ENCODE data around the gene KLHL24. TPM values are rescaled to one million over a fixed set of nuclear protein-coding genes. Genes with fewer than 3 reads are reported as not detected.
"Not testable (repeated sequence)": the region's sequence is repeated elsewhere in the genome, so short reads cannot be mapped to it uniquely, and the experiment has no call there.

The KLHL24 gene
- total RNA-seq, 1 experiment from 2014 or later, result 59.1 TPM

DNA sequence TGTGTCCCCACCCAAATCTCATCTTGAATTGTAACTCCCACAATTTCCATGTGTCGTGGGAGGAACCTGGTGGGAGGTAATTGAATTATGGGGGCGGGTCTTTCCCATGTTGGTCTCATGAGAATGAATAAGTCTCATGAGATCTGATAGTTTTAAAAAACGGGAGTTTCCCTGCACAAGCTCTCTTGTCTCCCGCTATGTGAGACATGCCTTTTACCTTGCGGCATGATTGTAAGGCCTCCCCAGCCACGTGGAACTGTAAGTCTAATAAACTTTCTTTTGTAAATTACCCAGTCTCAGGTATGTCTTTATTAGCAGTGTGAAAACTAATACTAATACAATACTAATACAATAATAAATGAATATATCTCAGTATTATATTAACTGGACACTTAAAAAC, 52.3 kb downstream of the KLHL24 start:
- Histone ChIP-seq H3K27me3 (ENCODE audit: insufficient read depth, low read depth) (no peaks in the 10 kb centered on the region), H3K4me1 (replicated peaks; ENCODE audit: insufficient read depth) (peaks cover 11% of the 10 kb centered on the region), H3K4me3 (no peak overlapping the region), H3K9me3 (ENCODE audit: insufficient read depth, low read depth) (no peaks in the 10 kb centered on the region), H3K36me3 (ENCODE audit: low read depth) (no peaks in the 10 kb centered on the region), H4K20me1 (ENCODE audit: insufficient read depth) (no peaks in the 10 kb centered on the region), H2AFZ (no peak overlapping the region), H3K4me2 (no peak overlapping the region), H3K9me2 (ENCODE audit: insufficient read depth) (no peaks in the 10 kb centered on the region), H3K79me2 (ENCODE audit: low read depth) (no peaks in the 10 kb centered on the region), H3F3A (ENCODE audit: insufficient read depth, low read depth) (no peaks in the 10 kb centered on the region), H3K27ac (no peak overlapping the region)
- no peak for DNase-seq
- TF ChIP-seq, protein P1, sequence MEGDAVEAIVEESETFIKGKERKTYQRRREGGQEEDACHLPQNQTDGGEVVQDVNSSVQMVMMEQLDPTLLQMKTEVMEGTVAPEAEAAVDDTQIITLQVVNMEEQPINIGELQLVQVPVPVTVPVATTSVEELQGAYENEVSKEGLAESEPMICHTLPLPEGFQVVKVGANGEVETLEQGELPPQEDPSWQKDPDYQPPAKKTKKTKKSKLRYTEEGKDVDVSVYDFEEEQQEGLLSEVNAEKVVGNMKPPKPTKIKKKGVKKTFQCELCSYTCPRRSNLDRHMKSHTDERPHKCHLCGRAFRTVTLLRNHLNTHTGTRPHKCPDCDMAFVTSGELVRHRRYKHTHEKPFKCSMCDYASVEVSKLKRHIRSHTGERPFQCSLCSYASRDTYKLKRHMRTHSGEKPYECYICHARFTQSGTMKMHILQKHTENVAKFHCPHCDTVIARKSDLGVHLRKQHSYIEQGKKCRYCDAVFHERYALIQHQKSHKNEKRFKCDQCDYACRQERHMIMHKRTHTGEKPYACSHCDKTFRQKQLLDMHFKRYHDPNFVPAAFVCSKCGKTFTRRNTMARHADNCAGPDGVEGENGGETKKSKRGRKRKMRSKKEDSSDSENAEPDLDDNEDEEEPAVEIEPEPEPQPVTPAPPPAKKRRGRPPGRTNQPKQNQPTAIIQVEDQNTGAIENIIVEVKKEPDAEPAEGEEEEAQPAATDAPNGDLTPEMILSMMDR (conservative IDR thresholded peaks at IDR 0.05), result no peak
- no peak for TF ChIP-seq EZH2 (IDR thresholded peaks at IDR 0.05; ENCODE audit: low read depth)
- intact Hi-C loops (cut with micrococcal nuclease; ENCODE audit: unreplicated experiment), result no loop called here
- POLR2A ChIA-PET (ENCODE audit: unreplicated experiment), result interaction anchor here (0.6 kb wide), 1 partner anchor 172 kb away, joined by 3 read pairs; no protein-coding TSS in a partner anchor
- no TSS peak for BruUV-seq (replicated peaks)
- CTCF ChIA-PET, result interaction anchor here (0.5 kb wide), 1 partner anchor 503 kb away, joined by 3 read pairs; no protein-coding TSS in a partner anchor

DNA sequence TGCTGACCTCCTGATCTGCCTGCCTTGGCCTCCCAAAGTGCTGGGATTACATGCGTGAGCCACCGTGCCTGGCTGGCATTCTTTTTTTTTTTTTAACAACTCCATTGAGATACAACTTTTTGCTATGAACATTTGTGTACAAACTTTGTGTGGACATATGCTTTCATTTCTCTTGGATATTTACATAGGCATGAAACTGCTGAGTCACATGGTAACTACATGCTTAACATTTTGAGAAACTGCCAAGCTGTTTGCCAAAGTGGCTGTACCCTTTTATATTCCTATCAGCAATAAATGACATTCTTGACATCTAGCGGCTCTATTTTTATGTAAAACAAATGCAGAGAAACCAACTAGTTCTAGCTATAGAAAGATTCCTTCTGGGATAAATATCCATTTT, 53.5 kb downstream of the KLHL24 start:
- POLR2A ChIA-PET (ENCODE audit: unreplicated experiment), result no interaction called here
- intact Hi-C loops (cut with micrococcal nuclease; ENCODE audit: unreplicated experiment), result no loop called here
- H3K9me3 ChIP-seq (ENCODE audit: insufficient read depth, low read depth), result no peaks in the 10 kb centered on the region
- H3K9me2 ChIP-seq (ENCODE audit: insufficient read depth), result no peaks in the 10 kb centered on the region
- peaks cover 4% of the 10 kb centered on the region; the same call in 1 of the 2 replicates for H3F3A ChIP-seq (ENCODE audit: insufficient read depth, low read depth)
- no peaks in the 10 kb centered on the region for H4K20me1 ChIP-seq (ENCODE audit: insufficient read depth)
- DNase-seq, result no peak
- peaks cover 14% of the 10 kb centered on the region for H3K4me1 ChIP-seq (replicated peaks; ENCODE audit: insufficient read depth)
- no peaks in the 10 kb centered on the region for H3K79me2 ChIP-seq (ENCODE audit: low read depth)
- no peak overlapping the region for H3K4me2 ChIP-seq
- no peak overlapping the region for H3K4me3 ChIP-seq
- no peaks in the 10 kb centered on the region for H3K36me3 ChIP-seq (ENCODE audit: low read depth)
- TF ChIP-seq, protein P1 (conservative IDR thresholded peaks at IDR 0.05), result no peak
- no peak for TF ChIP-seq EZH2 (IDR thresholded peaks at IDR 0.05; ENCODE audit: low read depth)
- BruUV-seq (replicated peaks), result no TSS peak
- H2AFZ ChIP-seq, result no peak overlapping the region
- H3K27ac ChIP-seq, result no peak overlapping the region
- CTCF ChIA-PET, result no interaction called here
- no peaks in the 10 kb centered on the region for H3K27me3 ChIP-seq (ENCODE audit: insufficient read depth, low read depth)

DNA sequence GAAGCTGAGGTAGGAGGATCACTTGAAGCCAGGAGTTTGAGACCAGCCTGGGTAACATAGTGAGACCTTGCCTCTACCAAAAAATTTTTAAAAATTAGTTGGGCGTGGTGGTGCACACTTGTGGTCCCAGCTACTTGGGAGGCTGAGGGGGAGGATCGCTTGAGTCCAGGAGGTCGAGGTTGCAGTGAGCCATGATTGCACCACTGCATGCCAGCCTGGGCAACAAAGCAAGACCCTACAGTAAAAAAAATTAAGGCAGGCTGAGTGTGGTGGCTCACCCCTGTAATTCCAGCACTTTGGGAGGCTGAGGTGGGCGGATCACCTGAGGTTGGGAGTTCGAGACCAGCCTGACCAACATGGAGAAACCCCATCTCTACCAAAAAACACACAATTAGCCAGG, 54.2 kb downstream of the KLHL24 start:
- H3K4me3 ChIP-seq; H3K9me2 ChIP-seq (ENCODE audit: insufficient read depth); H3K9me3 ChIP-seq (ENCODE audit: insufficient read depth, low read depth); H3K27ac ChIP-seq; DNase-seq; CTCF ChIA-PET; H3K79me2 ChIP-seq (ENCODE audit: low read depth); H3K36me3 ChIP-seq (ENCODE audit: low read depth); BruUV-seq (replicated peaks); H4K20me1 ChIP-seq (ENCODE audit: insufficient read depth); POLR2A ChIA-PET (ENCODE audit: unreplicated experiment); H3K4me2 ChIP-seq; H3K27me3 ChIP-seq (ENCODE audit: insufficient read depth, low read depth); intact Hi-C loops (cut with micrococcal nuclease; ENCODE audit: unreplicated experiment); H3F3A ChIP-seq (ENCODE audit: insufficient read depth, low read depth); H2AFZ ChIP-seq: not testable (repeated sequence)
- peaks cover 14% of the 10 kb centered on the region for H3K4me1 ChIP-seq (replicated peaks; ENCODE audit: insufficient read depth)

DNA sequence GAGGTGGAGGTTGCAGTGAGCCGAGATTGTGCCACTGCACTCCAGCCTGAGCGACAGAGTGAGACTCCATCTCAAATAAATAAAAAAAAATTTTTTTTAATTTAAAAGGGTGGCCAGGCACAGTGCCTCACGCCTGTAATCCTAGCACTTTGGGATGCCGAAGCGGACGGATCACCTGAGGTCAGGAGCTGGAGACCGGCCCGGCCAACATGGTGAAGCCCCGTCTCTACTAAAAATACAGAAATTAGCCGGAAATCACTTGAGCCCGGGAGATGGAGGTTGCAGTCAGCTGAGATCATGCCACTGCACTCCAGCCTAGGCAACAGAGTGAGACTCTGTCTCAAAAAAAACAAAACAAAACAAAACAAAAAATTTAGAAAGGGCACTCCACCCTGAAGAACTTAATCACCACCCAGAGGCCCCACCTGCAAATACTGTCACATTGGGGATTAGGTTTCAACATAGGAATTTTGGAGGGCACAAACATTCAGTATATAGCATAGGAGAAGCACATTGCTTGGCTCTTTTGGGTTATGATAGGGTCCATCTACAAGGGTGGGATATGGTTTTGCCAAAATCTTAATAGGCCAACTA, 55.1 kb downstream of the KLHL24 start:
- H2AFZ ChIP-seq, result no peak overlapping the region
- TF ChIP-seq, protein P1 (conservative IDR thresholded peaks at IDR 0.05), result no peak
- TF ChIP-seq EZH2 (IDR thresholded peaks at IDR 0.05; ENCODE audit: low read depth), result no peak
- H3K4me3 ChIP-seq, result no peak overlapping the region
- no peak for DNase-seq
- no peaks in the 10 kb centered on the region for H3K36me3 ChIP-seq (ENCODE audit: low read depth)
- peaks cover 4% of the 10 kb centered on the region; the same call in 1 of the 2 replicates for H3F3A ChIP-seq (ENCODE audit: insufficient read depth, low read depth)
- H3K9me3 ChIP-seq (ENCODE audit: insufficient read depth, low read depth), result no peaks in the 10 kb centered on the region
- CTCF ChIA-PET, result no interaction called here
- intact Hi-C loops (cut with micrococcal nuclease; ENCODE audit: unreplicated experiment), result no loop called here
- POLR2A ChIA-PET (ENCODE audit: unreplicated experiment), result no interaction called here
- no peaks in the 10 kb centered on the region for H4K20me1 ChIP-seq (ENCODE audit: insufficient read depth)
- H3K4me2 ChIP-seq, result no peak overlapping the region
- H3K9me2 ChIP-seq (ENCODE audit: insufficient read depth), result no peaks in the 10 kb centered on the region
- no peak overlapping the region for H3K27ac ChIP-seq
- H3K4me1 ChIP-seq (replicated peaks; ENCODE audit: insufficient read depth), result peaks cover 14% of the 10 kb centered on the region
- no TSS peak for BruUV-seq (replicated peaks)
- H3K79me2 ChIP-seq (ENCODE audit: low read depth), result no peaks in the 10 kb centered on the region
- H3K27me3 ChIP-seq (ENCODE audit: insufficient read depth, low read depth), result no peaks in the 10 kb centered on the region
